H1 (cell line): ENCODE measurements around the gene TTC21A. TPM values are rescaled to one million over a fixed set of nuclear protein-coding genes. Genes with fewer than 3 reads are reported as not detected.

ENCODE experiments used
- BACH1 ChIP-seq: IDR thresholded peaks from 2 replicates; pipeline ENCODE4 v1.6.1; 2012; ENCODE audit warnings: low read length, improper control_type of control experiment
- CBX5 ChIP-seq: fragments of 300-800, 300-1000 bp; sonication (generic); IDR thresholded peaks from 2 replicates; pipeline ENCODE4 v1.7.1; 2016; ENCODE audit warnings: antibody characterized with exemption, low read length, low read depth
- CHD7 ChIP-seq: fragments of 300-600 bp; sonication (generic); IDR thresholded peaks from 2 replicates; pipeline ENCODE4 v1.7.1; 2012; ENCODE audit warnings: low read length, moderate library complexity, mild to moderate bottlenecking, inconsistent platforms; ENCODE audit not compliant: insufficient replicate concordance
- POU5F1 ChIP-seq: IDR thresholded peaks from 2 replicates; pipeline ENCODE4 v1.6.1; 2011; ENCODE audit warnings: low read depth, mild to moderate bottlenecking, low read length, moderate library complexity
- TEAD4 ChIP-seq: IDR thresholded peaks from 2 replicates; pipeline ENCODE4 v1.6.1; 2012; ENCODE audit warnings: low read depth, low read length, inconsistent platforms, mixed read lengths
- YY1 ChIP-seq: IDR thresholded peaks from 2 replicates; pipeline ENCODE4 v1.6.1; 2011; ENCODE audit warnings: low read depth, mild to moderate bottlenecking, low read length
- polyA plus RNA-seq, 7 experiments: library from polyadenylated mRNA; depleted of rRNA in 3 of 7; stranded (reverse) in 5 of 7; unstranded in 2 of 7; fragments of >200 nt in 5 of 7; fragments of 200-250 nt in 2 of 7; gene quantifications; 1 replicate in 5 of 7; 2 replicates in 1 of 7; 4 replicates in 1 of 7; pipeline versions ENCODE4 v1.2.1 to v1.2.3, GENCODE V29; 2011 to 2013; ENCODE audit warnings: missing spikeins in 2 of 7, mixed read lengths in 2 of 7
- total RNA-seq: library from RNA; stranded (reverse); fragmentation: NEBNext Ultra II Directional; extraction: Animal tissue kit (Norgen Biotek cat#: 25700); gene quantifications from 2 replicates; pipeline ENCODE4 v1.2.1, GENCODE V29; 2021
- TF ChIP-seq, protein P1 (sequence below), 3 experiments: IDR thresholded peaks; 1 replicate in 2 of 3; 2 replicates in 1 of 3; pipeline versions ENCODE4 v1.5.1 to v1.6.1; 2011; ENCODE audit warnings: low read length in 3 of 3, mild to moderate bottlenecking in 3 of 3, inconsistent platforms in 2 of 3, low read depth in 1 of 3, moderate library complexity in 1 of 3; ENCODE audit not compliant: insufficient read depth in 1 of 3; ENCODE audit errors: control extremely low read depth in 1 of 3

TTC21A gene
- total and polyA plus RNA-seq, 2 of the 8 experiments (the other 6 are each of a cell fraction or from before 2014, with no cell fraction given): 2.3 to 2.8 TPM

GRCh38 chr3:39185959-39186691 lies 78.6 kb downstream of the TTC21A start (continued):
- TF ChIP-seq CHD7 (no peak), BACH1 (no peak), YY1 (no peak), POU5F1 (no peak), CBX5 (no peak), TEAD4 (no peak)
- TF ChIP-seq, protein P1, sequence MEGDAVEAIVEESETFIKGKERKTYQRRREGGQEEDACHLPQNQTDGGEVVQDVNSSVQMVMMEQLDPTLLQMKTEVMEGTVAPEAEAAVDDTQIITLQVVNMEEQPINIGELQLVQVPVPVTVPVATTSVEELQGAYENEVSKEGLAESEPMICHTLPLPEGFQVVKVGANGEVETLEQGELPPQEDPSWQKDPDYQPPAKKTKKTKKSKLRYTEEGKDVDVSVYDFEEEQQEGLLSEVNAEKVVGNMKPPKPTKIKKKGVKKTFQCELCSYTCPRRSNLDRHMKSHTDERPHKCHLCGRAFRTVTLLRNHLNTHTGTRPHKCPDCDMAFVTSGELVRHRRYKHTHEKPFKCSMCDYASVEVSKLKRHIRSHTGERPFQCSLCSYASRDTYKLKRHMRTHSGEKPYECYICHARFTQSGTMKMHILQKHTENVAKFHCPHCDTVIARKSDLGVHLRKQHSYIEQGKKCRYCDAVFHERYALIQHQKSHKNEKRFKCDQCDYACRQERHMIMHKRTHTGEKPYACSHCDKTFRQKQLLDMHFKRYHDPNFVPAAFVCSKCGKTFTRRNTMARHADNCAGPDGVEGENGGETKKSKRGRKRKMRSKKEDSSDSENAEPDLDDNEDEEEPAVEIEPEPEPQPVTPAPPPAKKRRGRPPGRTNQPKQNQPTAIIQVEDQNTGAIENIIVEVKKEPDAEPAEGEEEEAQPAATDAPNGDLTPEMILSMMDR (IDR thresholded peaks at IDR 0.05; ENCODE audit: control extremely low read depth in 1 of 3, insufficient read depth in 1 of 3, low read depth in 1 of 3, low read length in 3 of 3): no peak
